Tibial nerve (tissue), 4 donors: ENCODE results near the gene CACNA1F. TPM values are rescaled to one million over a fixed set of nuclear protein-coding genes. Genes with fewer than 3 reads are reported as not detected.

ENCODE experiments used
- DNase-seq, 2 donors: peaks; one replicate each; pipeline ENCODE4 v3.0.0-alpha.2; 2019; ENCODE audit warnings: low spot score in 2 of 2
- H3K27ac ChIP-seq, 4 donors: fragments of 200-600 bp; sonication (generic) in 3 of 4; one replicate each; pipeline ENCODE4 v1.5.1; 2017 to 2019; ENCODE audit warnings: mild to moderate bottlenecking in 1 of 4
- H3K27me3 ChIP-seq, 2 donors: fragments of 200-600 bp; sonication (generic) in 1 of 2; one replicate each; pipeline versions ENCODE4 v1.5.1 to v1.6.0; 2017 to 2019
- H3K36me3 ChIP-seq, 3 donors: fragments of 200-600 bp; sonication (generic); one replicate each; pipeline ENCODE4 v1.5.1; 2018 to 2019
- H3K4me1 ChIP-seq, 4 donors: fragments of 200-600 bp; sonication (generic) in 3 of 4; one replicate each; pipeline ENCODE4 v1.5.1; 2017 to 2019
- H3K4me3 ChIP-seq, 4 donors: fragments of 200-600 bp; sonication (generic) in 3 of 4; one replicate each; pipeline ENCODE4 v1.5.1; 2017 to 2019; ENCODE audit warnings: mild to moderate bottlenecking in 1 of 4, moderate library complexity in 1 of 4
- H3K9me3 ChIP-seq, 4 donors: fragments of 200-600 bp; sonication (generic) in 3 of 4; one replicate each; pipeline ENCODE4 v1.5.1; 2017 to 2019
- EP300 ChIP-seq, 2 donors: sonication (generic); formaldehyde crosslinking; IDR thresholded peaks; one replicate each; pipeline ENCODE4 v1.6.1; 2017; ENCODE audit warnings: antibody characterized with exemption in 2 of 2, mild to moderate bottlenecking in 1 of 2
- POLR2A ChIP-seq, 2 donors: fragments of 450-650 bp; IDR thresholded peaks; one replicate each; pipeline ENCODE4 v1.6.1; 2017; ENCODE audit warnings: antibody characterized with exemption in 2 of 2, mild to moderate bottlenecking in 2 of 2, moderate library complexity in 2 of 2
- WGBS, 2 donors: methylation state at CpG; one replicate each; pipeline ENCODE4 v1.1.5; 2018; 5-methylcytosine and 5-hydroxymethylcytosine counted together
- total RNA-seq, 4 donors: library from RNA; depleted of rRNA; stranded (reverse); fragments of >200 nt; gene quantifications; one replicate each; pipeline ENCODE4 v1.1.0, GENCODE V29; 2016
- TF ChIP-seq, protein P1 (sequence below), 5 experiments: fragments of 200-600 bp in 3 of 5; fragments of 450-650 bp in 2 of 5; sonication (generic) in 3 of 5; IDR thresholded peaks; one replicate each; pipeline ENCODE4 v1.5.1; 2016 to 2019; ENCODE audit warnings: antibody characterized with exemption in 5 of 5, mild to moderate bottlenecking in 3 of 5, moderate library complexity in 2 of 5

Gene CACNA1F
- total RNA-seq, 4 donors from 2014 or later: under 0.01 to 1.0 (median 0.40) TPM

DNA sequence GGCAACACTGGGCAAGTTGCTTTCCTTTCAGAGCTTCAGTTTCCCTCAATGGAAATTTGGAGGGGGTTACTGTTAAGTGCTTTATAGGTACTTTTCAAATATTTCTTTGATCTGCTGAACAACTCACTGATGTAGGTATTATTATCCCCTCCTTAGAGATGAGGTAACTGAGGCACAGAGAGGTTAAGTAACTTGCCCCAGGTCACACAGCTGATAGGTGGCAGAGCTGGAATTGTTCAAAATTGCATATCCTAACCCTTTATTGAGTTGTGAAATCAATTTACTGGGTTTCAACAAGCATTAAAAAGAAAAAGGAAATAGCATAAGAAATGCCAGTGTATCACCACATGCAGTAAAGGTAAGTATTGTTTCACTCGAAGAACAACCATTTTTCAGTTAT lies 43.1 kb upstream of the CACNA1F start:
- TF ChIP-seq POLR2A (IDR thresholded peaks at IDR 0.05) (no peak), EP300 (IDR thresholded peaks at IDR 0.05) (no peak)
- TF ChIP-seq, protein P1, sequence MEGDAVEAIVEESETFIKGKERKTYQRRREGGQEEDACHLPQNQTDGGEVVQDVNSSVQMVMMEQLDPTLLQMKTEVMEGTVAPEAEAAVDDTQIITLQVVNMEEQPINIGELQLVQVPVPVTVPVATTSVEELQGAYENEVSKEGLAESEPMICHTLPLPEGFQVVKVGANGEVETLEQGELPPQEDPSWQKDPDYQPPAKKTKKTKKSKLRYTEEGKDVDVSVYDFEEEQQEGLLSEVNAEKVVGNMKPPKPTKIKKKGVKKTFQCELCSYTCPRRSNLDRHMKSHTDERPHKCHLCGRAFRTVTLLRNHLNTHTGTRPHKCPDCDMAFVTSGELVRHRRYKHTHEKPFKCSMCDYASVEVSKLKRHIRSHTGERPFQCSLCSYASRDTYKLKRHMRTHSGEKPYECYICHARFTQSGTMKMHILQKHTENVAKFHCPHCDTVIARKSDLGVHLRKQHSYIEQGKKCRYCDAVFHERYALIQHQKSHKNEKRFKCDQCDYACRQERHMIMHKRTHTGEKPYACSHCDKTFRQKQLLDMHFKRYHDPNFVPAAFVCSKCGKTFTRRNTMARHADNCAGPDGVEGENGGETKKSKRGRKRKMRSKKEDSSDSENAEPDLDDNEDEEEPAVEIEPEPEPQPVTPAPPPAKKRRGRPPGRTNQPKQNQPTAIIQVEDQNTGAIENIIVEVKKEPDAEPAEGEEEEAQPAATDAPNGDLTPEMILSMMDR (IDR thresholded peaks at IDR 0.05): no peak
- Histone ChIP-seq H3K4me3 (no peak overlapping the region), H3K27ac (no peak overlapping the region), H3K36me3 (no peaks in the 10 kb centered on the region), H3K4me1 (peaks cover 0 to 36% (median 14%) of the 10 kb centered on the region in 4 donors), H3K9me3 (no peaks in the 10 kb centered on the region), H3K27me3 (no peaks in the 10 kb centered on the region)
- no peak for DNase-seq
- 22 to 57% methylated on average over 1 of the region's 1 CpG for WGBS, 2 donors

DNA sequence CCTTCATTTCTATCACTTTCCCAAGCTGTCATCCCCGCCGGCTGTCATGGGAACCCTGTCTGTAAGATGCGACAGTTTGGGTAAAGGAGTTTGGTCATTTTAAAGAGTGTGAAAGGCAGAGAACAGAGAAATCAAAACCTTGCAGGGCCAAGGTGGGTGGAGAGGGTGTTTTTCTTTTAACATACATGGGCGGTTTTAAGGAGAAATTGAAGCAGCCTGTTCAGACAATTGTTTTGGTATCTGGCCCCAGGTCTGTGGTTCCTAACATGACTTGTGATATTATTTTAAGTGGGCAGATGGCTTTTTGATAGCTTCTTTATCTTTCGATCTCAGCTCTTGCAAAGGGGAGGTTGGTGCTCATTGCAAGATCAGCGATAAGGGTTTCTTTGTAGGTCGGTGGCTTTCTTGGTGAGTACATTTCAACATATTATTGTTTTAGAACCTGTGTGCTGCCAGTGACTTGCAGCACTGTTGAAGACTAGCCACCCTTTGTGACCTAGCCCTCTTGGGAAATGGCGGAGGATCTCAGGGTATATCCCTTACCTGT lies 40.1 kb upstream of the CACNA1F start:
- Histone ChIP-seq H3K36me3 (no peaks in the 10 kb centered on the region), H3K9me3 (no peaks in the 10 kb centered on the region), H3K27me3 (no peaks in the 10 kb centered on the region), H3K27ac (no peak overlapping the region), H3K4me3 (no peak overlapping the region), H3K4me1 (peaks cover 0 to 45% (median 18%) of the 10 kb centered on the region in 4 donors)
- TF ChIP-seq, protein P1 (IDR thresholded peaks at IDR 0.05): no peak
- TF ChIP-seq POLR2A (IDR thresholded peaks at IDR 0.05) (no peak), EP300 (IDR thresholded peaks at IDR 0.05) (no peak)
- no peak for DNase-seq
- WGBS, 2 donors: 81 to 85% methylated on average over 8 of the region's 8 CpGs

DNA sequence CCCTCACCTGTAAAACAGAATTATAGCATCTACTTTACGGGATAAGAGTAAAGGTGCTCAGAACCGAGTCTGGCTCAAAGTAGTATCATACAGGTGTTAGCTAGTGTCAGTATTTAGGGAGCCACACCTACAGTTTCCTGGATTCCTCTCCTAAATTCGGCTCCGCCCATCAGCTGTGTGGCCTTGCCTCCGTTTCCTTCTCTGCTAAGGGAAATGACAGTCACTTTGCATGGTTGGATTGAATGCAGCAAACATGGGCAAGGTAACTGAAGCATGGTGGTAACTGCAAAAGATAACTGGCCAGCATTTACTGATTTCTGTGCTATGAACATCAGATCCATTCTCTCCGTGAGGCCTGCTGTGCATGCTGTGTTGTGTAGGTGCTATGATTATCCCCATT lies 39.3 kb upstream of the CACNA1F start:
- WGBS, 2 donors: 60 to 67% methylated on average over 5 to 6 of the region's 6 CpGs
- Histone ChIP-seq H3K36me3 (no peaks in the 10 kb centered on the region), H3K4me1 (peaks cover 0 to 45% (median 18%) of the 10 kb centered on the region in 4 donors), H3K9me3 (no peaks in the 10 kb centered on the region), H3K27ac (no peak overlapping the region), H3K27me3 (no peaks in the 10 kb centered on the region), H3K4me3 (no peak overlapping the region)
- TF ChIP-seq, protein P1 (IDR thresholded peaks at IDR 0.05): no peak
- TF ChIP-seq POLR2A (IDR thresholded peaks at IDR 0.05) (no peak), EP300 (IDR thresholded peaks at IDR 0.05) (no peak)
- DNase-seq: no peak

DNA sequence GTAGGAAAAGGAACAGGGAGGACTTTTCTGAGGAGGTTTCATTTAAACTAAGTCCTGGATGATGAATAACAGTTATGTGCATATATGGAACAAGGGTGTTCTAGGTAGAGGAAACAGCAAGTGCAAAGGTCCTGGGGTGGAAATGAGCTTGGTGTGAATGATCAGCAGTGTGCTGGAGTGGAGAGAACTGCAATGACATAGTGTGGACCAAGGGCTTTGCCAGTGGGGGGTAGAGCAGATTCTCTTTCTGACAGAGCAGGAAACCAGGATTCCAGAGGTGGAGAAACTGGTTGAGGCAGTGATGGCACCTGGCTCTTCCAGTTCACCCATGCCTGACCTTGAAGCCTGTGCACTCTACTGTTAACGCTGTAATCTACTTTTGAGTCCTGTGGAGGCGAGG lies 38.2 kb upstream of the CACNA1F start:
- H3K36me3 ChIP-seq: no peaks in the 10 kb centered on the region
- H3K4me3 ChIP-seq: peak overlapping the region in 1 of 4 donors; percentile 87
- no peak overlapping the region for H3K27ac ChIP-seq
- WGBS, 2 donors: 66 to 100% methylated on average over 2 of the region's 2 CpGs
- DNase-seq: no peak
- TF ChIP-seq POLR2A (IDR thresholded peaks at IDR 0.05): no peak
- TF ChIP-seq, protein P1 (IDR thresholded peaks at IDR 0.05): no peak
- H3K9me3 ChIP-seq: no peaks in the 10 kb centered on the region
- no peaks in the 10 kb centered on the region for H3K27me3 ChIP-seq
- peaks cover 0 to 45% (median 18%) of the 10 kb centered on the region in 4 donors for H3K4me1 ChIP-seq

DNA sequence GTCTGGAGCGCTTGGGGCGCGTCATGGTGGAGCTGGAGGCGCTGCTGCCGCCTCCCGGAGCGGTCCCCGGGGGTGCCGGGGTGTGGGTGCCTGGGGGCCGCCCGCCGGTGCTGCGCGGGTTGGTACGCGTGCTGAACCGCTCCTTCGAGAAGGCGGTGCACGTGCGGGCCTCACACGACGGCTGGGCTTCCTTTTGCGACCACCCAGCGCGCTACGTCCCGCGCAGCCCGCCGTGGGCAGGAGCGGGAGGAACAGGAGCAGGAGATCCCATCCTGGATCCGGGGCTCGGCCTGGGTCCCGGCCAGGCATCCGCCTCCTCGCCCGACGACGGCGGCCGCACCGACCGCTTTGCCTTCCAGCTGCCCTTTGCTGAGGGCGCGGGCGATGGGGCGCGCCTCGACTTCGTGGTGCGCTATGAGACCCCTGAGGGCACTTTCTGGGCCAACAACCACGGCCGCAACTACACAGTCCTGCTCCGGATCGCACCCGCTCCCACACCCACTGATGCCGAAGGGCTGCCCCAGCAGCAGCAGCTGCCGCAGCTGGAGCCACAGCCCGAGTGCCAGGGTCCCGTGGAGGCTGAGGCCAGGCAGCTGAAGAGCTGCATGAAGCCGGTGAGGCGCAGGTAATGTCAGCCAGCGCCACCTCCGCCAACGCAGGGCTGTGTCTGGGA lies 37.2 kb upstream of the CACNA1F start:
- Histone ChIP-seq H3K4me1 (peaks cover 0 to 45% (median 18%) of the 10 kb centered on the region in 4 donors), H3K27me3 (no peaks in the 10 kb centered on the region), H3K27ac (peak overlapping the region; percentile 89 to 98 (median 96)), H3K4me3 (peak overlapping the region; percentile 59 to 87 (median 72)), H3K36me3 (no peaks in the 10 kb centered on the region), H3K9me3 (no peaks in the 10 kb centered on the region)
- WGBS, 2 donors: 59% methylated on average over 53 of the region's 66 CpGs; no CpG with 5 or more reads in 1 of the 2 donors
- DNase-seq: no peak
- TF ChIP-seq EP300 (IDR thresholded peaks at IDR 0.05) (no peak), POLR2A (IDR thresholded peaks at IDR 0.05) (no peak)
- TF ChIP-seq, protein P1 (IDR thresholded peaks at IDR 0.05): no peak
